HG02759 (cell line): ENCODE measurements around the gene SIDT1.
"Not testable (repeated sequence)": the region's sequence is repeated elsewhere in the genome, so short reads cannot be mapped to it uniquely, and the experiment has no call there.

Source experiments
- ATAC-seq: cut with Tn5 transposase; IDR thresholded peaks from one replicate; pipeline ENCODE4 v1.9.1; 2021; ENCODE audit warnings: mild to moderate bottlenecking, moderate library complexity; ENCODE audit not compliant: unreplicated experiment

The SIDT1 gene

DNA sequence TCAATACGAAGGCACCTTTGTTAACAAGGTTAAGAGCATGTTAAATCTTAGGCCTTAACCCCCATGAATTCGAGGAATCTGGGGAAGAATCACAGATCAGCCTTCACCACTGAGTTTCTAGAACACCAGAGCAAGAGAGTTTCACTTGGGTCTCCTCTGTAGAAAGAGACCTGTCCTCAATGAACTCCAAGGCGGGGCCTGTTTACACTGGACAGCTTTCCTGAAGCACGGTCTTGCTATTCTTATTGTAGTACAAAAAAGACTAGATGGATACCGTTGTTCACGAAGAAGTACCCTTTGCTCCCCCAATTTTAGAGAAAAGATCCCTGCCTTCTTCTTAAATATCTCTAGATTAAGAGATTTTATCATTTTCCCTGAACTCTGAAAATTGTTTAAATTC, 99.2 kb downstream of the SIDT1 start:
- no peak for ATAC-seq

DNA sequence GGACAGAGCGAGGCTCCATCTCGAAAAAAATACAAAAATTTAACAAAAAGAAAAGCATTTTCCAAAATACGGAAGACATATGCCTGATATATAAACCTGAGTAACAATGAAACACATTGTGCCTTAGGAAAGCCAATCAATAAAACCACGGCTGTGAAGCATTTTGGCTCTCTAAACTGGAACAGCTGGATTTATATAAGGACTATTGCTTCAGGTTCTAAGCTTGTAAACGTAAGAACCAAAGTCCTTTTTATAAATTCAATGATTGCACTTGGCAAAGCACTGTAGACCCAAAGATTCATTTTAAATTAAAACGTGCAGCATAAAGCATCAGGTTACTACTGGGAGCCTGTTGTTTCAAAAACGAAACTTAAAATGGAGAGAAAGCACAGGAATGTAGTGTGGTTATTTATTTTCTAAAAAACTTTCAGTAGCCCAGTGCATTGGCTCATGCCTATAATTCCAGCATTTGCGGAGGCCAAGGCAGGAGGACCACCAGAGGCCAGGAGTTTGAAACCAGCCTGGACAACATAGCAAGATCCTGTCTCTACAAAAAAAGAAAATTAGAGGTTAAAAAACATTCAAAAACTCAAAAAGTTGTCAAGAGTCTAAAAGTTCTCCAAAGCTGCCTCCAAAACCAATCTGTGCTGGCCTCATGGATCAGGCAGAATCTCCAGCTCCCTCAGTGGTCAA, 102.6 kb downstream of the SIDT1 start:
- no peak for ATAC-seq

DNA sequence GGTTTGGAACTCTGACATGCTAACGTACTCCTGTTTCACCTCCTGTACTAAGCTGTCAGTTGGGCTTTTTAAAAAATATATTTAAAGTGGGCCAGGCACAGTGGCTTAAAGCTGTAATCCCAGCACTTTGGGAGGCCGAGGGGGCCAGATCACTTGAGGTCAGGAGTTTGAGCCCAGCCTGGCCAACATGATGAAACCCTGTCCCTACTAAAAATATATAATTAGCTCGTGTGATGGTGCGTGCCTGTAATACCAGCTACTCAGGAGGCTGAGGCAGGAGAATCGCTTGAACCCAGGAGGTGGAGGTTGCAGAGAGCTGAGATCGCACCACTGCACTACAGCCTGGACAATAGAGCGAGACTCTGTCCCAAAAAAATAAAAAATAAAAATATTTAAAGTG, 103.7 kb downstream of the SIDT1 start:
- not testable (repeated sequence) for ATAC-seq

DNA sequence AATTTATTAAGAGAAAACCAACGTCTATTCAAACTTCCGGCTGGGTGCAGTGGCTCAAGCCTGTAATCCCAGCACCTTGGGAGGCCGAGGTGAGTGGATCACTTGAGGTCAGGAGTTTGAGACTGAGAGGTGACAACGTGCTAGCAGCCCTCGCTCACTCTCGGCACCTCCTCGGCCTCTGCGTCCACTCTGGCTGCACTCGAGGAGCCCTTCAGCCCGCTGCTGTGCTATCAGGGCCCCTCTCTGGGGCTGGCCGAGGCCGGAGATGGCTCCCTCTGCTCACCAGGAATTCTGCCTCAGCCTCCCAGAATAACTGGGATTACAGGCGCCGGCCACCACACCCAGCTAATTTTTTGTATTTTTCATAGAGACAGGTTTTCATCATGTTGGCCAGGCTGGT, 105.4 kb downstream of the SIDT1 start:
- ATAC-seq: no peak

DNA sequence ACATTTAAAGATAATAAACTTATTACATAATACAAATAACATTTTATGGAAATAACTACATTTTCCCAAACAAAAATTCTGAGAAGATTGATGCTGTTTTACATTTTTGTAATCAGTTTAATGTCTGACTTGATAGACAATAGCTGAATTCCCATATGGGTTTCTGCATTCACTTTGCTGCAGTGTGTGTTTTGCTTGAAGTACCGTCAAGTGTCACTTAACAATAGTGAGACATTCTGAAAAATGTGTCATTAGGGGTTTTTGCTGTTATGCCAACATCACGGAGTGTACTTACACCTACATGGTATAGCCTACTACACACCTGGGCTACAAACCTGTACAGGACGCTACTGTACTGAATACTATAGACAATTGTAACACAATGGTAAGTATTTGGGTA, 106.6 kb downstream of the SIDT1 start:
- ATAC-seq: no peak

DNA sequence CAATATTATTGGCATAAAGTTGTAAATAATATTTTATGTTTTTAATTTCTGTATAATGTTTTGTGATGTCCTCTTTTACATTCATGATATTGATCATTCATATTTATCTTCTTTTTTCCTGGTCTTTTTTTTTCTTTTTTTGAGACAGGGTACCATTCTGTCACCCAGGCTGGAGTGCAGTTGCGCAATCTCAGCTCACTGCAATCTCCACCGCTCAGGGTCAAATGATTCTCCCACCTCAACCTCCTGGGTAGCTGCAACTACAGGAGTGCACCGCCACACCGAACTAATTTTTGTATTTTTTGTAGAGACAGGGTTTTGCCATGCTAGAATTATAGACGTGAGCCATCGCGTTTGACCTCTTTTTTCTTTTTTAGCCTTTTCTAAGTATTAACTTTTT, 111.2 kb downstream of the SIDT1 start:
- no peak for ATAC-seq

DNA sequence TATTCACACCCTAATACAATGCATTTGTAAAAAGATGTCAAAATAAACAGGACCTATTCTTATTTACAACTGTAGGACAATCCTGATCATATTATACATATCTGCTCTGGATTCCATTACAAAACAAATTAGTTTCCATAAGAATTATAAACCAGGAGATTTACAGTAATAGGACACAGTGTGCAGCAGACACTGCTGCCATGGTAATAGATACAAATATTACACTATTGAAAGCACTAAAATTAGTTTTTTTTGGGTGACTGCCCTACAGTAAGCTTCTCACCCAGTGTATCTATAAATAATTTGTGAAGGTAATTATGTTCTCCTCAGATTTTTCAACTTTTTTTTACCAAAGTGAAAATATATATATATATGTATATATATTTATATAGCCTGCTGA, 116.2 kb downstream of the SIDT1 start:
- ATAC-seq: no peak

DNA sequence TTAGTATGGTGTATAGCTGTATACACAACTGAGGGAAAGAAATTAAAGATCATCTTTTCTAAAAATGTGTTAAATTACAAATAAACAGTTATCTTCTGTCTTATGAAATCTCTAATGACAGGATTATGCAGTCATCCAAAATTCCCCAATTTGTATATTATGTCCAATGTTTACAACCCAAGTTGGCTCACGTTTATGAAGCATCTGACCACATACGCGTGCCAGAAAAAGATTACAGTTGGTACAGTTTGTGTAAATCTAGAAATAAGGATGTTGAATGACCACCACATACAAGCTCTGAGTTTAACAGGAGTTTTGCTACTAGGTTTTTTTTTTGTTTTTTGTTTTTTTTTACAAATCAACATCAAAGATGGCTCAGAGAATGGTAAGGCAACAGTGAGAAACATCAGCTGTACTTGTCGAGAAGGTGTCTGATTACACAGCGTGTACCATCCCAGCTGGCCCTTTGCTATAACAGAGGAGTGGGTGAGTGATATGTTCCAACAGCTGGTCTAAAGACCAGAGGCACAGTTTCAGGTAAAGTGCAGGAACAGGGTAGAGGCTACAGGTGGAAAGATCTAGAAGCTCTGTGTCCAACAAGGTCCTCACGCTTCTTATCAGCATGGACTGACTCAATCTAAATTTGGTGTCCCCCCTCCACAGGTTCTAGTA, 117.0 kb downstream of the SIDT1 start:
- ATAC-seq: no peak

DNA sequence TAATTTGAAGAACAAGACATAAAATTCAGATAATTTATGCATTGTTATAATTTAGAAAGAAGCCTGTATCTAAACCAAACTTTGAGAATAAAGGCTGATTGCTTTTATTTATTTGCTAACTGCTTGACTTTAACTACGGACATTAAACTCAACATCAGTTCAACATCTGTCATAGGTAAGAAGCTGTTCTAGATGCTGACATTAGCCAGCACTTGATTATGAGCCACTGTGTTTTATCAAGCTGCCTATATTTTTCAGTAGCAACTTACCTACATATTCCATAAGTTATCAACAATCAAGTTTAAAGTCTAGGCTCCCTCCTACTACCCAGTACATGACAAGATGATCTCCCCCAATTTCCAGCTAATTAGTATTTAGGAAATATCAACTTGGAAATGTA, 122.0 kb downstream of the SIDT1 start:
- ATAC-seq: no peak

DNA sequence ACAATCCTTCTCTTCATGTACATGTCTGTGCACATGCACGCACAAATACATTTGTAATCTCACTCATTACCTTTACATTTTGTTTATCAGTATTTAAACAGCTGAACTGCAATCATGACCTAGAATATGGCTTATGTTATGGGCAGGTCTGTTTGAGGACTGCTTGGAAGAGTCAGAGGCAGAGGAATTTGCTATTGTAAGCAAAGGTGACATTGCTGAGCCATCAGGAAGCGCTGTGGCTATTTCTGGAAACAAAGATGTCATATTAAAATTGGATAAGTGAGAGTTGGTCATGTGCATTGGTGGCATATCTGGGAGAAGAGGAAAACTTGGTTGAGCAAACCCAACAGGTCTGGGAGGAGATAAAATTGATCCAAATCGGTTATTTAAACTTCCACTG, 122.5 kb downstream of the SIDT1 start:
- ATAC-seq: no peak

DNA sequence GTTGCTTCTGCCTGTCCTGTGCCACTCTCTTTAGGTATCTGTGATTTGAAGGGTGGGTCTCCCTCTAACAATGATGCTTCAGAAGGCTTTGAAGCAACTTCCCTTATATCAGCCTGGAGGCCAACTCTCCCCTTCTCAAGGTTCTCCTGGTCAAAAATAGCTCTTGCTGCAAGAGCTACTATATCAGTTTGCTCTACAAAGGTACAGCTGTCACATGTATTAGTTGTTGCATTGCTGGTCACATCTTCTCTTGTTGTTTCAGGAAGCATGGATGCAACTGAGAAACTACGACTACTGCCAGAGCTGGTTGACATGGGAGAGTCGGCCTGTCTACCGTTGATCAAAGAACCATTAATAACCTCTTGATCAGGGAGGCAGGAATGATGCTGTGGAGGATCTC, 125.8 kb downstream of the SIDT1 start:
- ATAC-seq: no peak

DNA sequence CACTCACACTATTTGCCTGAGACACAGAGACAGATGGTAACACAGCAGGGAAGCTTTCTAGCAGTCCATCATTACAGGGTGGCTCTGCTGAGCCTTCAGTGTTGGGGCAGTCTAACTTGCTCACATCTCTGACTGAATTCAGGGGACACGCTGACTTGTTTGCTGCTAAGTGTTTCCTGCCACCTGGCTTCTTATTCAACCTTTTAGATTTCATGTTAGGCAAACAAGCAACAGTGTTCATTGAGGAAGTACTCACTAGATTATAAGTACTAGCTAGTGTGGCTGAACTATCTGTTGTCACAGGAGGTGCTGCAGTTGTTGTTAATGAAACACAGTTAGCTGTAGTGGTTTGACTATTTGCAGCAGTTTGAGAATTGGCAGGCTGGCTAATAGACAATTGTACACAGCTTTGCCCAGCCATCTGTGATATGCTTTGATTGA, 126.8 kb downstream of the SIDT1 start:
- ATAC-seq: no peak

DNA sequence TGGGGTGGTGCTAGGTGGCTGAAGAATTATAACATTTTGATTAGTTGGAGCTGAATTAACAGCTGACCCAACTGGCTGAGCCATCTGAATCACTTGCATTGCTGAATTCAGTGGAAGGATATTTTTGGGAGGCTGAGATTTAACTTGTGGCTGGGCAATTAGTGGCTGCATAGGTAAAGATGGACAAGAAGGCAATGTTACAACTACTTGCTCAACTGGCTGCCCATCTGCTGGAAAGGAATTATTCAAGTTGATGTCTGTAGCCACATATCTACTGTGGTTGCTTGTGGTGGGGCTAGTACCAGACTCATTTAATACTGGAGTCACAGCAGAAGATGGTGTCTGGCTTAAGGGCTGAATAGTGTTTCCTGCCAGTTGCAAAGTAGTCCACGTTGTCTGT, 127.6 kb downstream of the SIDT1 start:
- ATAC-seq: no peak

DNA sequence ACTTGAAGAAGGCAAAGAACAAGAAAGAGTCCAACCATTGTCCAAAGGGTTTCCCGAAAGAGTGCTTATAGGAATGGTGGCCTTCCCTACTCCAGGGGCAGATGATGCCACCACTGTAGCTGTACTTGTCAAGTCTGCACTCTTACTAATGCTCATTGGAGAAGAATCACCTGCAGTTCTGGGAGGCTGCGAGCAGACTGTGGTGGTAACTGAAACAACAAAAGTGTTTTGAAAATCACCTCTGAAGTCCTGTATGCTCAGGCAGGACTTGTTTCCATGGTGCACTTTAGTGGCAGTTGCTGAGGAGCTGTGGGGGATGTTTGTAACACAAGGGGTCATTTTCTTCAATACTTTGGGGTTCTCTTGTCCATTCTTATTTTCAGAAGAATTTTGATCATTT, 128.1 kb downstream of the SIDT1 start:
- no peak for ATAC-seq

DNA sequence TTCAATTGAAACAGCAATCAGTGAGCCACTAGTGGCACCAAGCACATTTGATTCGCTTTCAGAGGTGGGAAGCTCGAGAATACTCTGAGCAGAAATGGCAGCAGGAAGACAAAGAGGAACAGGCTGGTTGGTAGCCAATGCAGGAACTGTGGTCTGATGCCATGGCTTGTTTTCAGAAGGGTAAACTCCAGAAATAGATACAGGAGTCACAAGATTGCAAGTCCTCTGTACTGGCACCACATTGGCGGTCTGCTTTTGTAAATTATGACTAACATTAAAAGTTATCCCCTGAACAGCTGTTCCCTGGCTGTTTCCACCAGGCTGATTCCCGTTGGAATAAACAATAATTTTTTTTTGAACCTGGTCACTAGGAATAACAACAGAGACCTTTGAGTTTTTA, 128.5 kb downstream of the SIDT1 start:
- ATAC-seq: no peak

DNA sequence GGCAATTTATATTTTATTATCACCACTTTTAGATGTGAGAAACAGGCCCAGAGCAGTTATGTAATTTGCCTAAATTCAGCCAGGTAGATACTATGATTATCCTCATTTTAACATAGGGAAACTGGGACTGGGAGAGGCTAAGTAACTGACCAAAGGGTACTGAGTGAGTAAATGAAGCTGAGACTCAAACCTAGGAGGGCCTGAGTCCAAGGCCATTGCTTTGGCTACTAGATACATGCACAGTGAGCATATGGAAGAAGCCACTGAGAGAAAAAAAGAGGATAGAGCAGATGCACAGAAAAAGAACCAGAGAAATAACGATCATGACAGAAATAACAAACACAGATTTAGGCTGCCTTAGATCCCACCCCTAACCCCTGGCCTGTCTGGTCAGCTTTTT, 130.5 kb downstream of the SIDT1 start:
- no peak for ATAC-seq

DNA sequence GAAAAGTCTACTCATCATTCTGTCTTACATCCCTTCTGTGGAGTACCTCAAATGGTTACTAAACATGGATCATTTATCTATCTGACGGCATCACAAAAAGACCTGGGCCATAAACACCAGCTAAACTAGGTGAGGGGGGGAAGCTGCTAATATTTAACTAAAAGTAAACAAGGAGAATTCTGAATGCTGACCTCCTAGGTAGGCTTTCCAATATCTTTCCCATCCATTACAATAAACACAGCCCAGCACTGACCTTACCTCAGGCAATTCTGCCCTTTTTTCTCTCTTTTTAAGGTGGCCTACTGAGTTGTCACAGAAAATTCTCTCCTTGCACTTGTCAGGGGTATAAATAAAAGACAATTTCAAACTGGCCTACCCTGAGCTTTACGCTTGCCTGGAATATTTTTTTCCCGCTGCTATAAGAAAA, 131.0 kb downstream of the SIDT1 start:
- no peak for ATAC-seq

DNA sequence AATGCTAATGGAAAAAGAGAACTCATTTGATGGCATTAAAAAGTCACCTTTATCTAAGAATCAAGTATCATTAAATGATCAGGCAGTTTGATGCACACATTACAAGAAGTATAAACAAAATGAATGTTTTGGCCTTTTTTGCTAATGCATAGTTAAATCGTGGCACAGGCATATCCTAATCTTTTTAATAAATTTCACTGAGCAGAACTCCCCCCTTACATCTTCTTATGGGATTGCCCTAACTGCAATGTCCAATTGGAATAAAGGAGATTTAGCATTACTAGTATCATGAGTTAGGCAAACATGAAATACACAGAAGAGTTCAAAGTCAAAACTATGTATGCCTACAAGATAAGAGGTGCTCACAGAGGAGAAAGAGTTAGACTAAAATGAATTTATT, 131.4 kb downstream of the SIDT1 start:
- no peak for ATAC-seq

DNA sequence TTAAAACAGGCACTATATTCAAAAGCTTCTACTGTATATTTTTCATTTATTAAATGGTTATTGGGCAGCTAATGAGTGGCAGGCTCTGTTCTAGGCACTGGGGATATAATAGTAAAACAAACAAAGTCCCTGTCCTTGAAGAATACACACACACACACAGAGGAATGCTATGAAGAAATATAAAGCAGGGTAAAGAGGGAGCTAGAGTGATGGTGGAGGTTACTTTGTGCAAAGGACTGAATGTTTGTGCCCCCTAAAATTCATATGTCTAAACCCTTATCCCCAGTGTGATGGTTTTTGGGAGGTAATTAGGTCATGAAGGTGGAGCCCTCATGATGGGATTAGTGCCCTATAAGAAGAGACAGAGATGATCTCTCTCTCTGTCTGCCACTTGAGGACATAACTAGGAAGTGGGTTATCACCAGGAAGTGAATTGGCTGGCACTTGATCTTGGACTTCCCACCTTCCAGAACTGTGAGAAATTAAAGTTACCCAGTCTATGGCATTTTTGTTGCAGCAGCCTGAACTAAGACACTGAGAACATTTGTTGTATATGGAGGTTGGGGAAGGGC, 132.3 kb downstream of the SIDT1 start:
- no peak for ATAC-seq

DNA sequence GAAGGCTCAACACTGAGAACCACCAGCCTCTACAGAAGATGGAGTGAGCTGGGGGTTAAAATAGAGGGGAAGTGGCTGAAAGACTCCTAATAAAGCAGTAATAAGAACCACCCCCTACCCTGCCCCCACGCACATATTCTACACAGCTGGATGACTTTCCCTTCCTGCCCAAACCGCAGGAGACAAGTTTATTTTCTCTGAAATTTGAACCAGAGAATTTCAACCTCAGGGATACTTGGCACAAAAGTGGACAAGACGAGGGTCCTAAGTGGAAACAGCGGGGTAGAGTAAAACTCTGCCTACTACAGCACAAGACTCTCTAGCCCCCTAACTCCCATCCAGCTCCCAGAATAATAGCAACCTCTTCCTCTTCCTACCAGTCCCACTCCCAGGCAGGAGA, 135.7 kb downstream of the SIDT1 start:
- no peak for ATAC-seq

DNA sequence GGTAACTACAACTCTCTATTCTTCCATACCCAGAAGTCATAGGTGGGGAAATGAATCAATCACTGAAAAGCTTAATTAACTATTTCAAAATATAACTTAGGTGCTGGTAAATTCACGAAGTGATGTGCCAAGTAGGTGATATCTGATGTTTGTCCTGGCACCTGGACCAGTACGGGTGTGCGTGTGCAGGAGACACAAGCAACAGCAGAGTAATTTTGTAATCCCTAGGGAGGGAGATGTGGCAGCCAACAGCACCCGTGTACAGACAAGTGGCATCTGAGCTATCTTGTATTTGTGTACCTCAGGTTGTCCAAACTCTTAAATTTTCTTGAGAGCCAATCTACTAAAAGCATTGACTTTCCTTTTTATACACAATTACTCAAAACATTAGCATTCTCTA, 141.2 kb downstream of the SIDT1 start:
- ATAC-seq: no peak

DNA sequence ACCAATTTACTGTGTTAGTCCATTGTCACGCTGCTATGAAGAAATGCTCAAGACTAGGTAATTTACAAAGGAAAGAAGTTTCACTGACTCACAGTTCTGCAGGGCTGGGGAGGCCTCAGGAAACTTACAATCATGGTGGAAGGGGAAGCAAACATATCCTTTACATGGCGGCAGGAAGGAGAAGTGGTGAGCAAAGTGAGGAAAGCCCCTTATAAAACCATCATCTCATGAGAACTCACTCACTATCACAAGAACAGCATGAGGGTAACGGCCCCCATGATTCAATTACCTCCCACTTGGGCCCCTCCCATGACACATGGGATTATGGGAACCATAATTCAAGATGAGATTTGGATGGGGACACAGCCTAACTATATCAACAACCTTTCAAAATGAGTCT, 143.9 kb downstream of the SIDT1 start:
- no peak for ATAC-seq

DNA sequence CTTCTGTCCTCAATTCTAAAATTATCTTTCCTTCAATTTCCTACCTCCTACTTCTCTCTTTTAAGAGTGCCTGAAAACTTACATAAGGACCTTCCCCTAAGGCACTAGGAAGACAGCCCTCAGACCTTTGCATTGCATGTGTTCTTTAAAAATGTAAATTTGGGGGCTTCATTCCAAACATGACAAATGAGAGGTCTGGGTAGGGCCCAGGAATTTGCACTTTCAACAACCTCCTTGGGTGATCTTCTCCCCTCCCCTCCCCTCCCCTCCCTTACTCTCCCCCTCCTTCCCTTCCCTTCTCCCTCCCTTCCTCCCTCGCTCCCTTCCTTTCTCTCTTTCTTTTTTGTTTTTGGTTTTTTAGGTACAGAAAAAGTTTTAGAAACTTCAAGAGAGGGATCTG, 145.4 kb downstream of the SIDT1 start:
- ATAC-seq: no peak
